NB4 (cell line): ENCODE measurements around the gene IL15RA.

Source experiments
- CTCF ChIP-seq: IDR thresholded peaks from one replicate; pipeline ENCODE4 v1.5.1; 2012; ENCODE audit warnings: low read depth, low read length
- MAX ChIP-seq: IDR thresholded peaks from 2 replicates; pipeline ENCODE4 v1.6.1; 2011; ENCODE audit warnings: low read depth, low read length
- POLR2A ChIP-seq: IDR thresholded peaks from 2 replicates; pipeline ENCODE4 v1.6.1; 2011; ENCODE audit warnings: mild to moderate bottlenecking; ENCODE audit not compliant: insufficient read length; ENCODE audit errors: extremely low read depth

DNA sequence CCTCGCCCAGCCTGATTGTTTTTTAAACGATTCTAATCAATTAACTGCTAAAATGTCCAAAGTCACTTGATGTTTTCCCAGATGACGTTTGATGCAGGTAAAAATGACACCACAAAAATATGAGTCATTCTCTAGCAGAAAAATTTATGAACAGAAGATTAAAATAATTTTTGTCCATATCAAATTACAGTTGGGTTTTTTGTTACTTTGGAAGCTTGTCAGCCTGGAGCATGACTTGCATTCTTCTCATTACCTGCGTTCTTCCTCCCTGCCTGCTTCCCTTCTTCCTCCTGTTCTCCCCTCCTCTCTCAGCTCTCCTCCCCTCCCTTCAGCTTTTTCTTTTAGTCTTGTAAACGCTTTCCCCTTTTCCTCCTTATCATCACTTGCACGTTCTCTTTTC lies 18.7 kb downstream of the IL15RA start:
- no peak for TF ChIP-seq CTCF
- TF ChIP-seq POLR2A: no peak
- TF ChIP-seq MAX: no peak
